ENCODE results near the gene TRAPPC12.

The TRAPPC12 gene

GRCh38 chr2:3457524-3458395 lies 78.3 kb downstream of the TRAPPC12 start:
- no peak for DNase-seq

GRCh38 chr2:3458396-3459184 lies 79.1 kb downstream of the TRAPPC12 start:
- no peak for DNase-seq

GRCh38 chr2:3459185-3460015 lies 79.9 kb downstream of the TRAPPC12 start:
- no peak for DNase-seq

GRCh38 chr2:3460156-3460555 lies 80.7 kb downstream of the TRAPPC12 start:
- no peak for DNase-seq

- DNase-seq, result no peak
Measured at GRCh38 chr2:3460831-3461800, 81.6 kb downstream of the TRAPPC12 start.

- no peak for DNase-seq
Measured at GRCh38 chr2:3461801-3462492, 82.5 kb downstream of the TRAPPC12 start.

GRCh38 chr2:3462493-3463104 lies 83.1 kb downstream of the TRAPPC12 start:
- DNase-seq, result no peak

- DNase-seq, result no peak
Measured at GRCh38 chr2:3463186-3463835, 83.8 kb downstream of the TRAPPC12 start.

GRCh38 chr2:3463944-3464343 lies 84.5 kb downstream of the TRAPPC12 start:
- no peak for DNase-seq

- DNase-seq, result no peak
Measured at GRCh38 chr2:3464401-3465005, 85.0 kb downstream of the TRAPPC12 start.

- DNase-seq, result no peak
Measured at GRCh38 chr2:3465328-3465727, 85.8 kb downstream of the TRAPPC12 start.

GRCh38 chr2:3465844-3466481 lies 86.5 kb downstream of the TRAPPC12 start:
- no peak for DNase-seq

- DNase-seq, result no peak
Measured at GRCh38 chr2:3466482-3466863, 87.0 kb downstream of the TRAPPC12 start.

- DNase-seq, result no peak
Measured at GRCh38 chr2:3466966-3467365, 87.5 kb downstream of the TRAPPC12 start.

GRCh38 chr2:3467654-3468053 lies 88.2 kb downstream of the TRAPPC12 start:
- DNase-seq, result no peak

- no peak for DNase-seq
Measured at GRCh38 chr2:3468296-3468988, 88.9 kb downstream of the TRAPPC12 start.

- DNase-seq, result no peak
Measured at GRCh38 chr2:3469486-3469885, 90.0 kb downstream of the TRAPPC12 start.

- DNase-seq, result no peak
Measured at GRCh38 chr2:3470166-3470651, 90.7 kb downstream of the TRAPPC12 start.
